GM12878 (cell line): Measurements from ENCODE around the gene LRP5. TPM values are rescaled to one million over a fixed set of nuclear protein-coding genes. Genes with fewer than 3 reads are reported as not detected.

Experiments
- ATAC-seq: fragments of 200-7000 bp; cut with Tn5 transposase; 3 replicates; pipeline ENCODE4 v1.9.1; 2020; ENCODE audit warnings: mild to moderate bottlenecking, moderate library complexity
- BruUV-seq: library from RNA; stranded (reverse); fragments of 400-500 nt; replicated peaks from 2 replicates; lab custom pipeline; 2021; lab: Mats Ljungman, UMichigan
- CTCF ChIA-PET: fragments of 300-600 bp; sonication (Branson Sonifier 250); formaldehyde crosslinking; extraction: SDS; loops from one replicate; lab custom pipeline; 2021; ENCODE audit warnings: inconsistent platforms; lab: Yijun Ruan, JAX
- POLR2A ChIA-PET: fragments of 350-600 bp; formaldehyde crosslinking; extraction: SDS; loops from one replicate; lab custom pipeline; 2021; ENCODE audit warnings: inconsistent platforms; lab: Charles Lee
- RAD21 ChIA-PET: fragments of 300-600 bp; sonication (Branson Sonifier 250); formaldehyde crosslinking; loops from one replicate; lab custom pipeline; 2023; ENCODE audit warnings: antibody characterized with exemption; ENCODE audit not compliant: unreplicated experiment; lab: Charles Lee
- SMC1A ChIA-PET: fragments of 300-600 bp; sonication (Branson Sonifier 250); formaldehyde crosslinking; loops from one replicate; lab custom pipeline; 2023; ENCODE audit not compliant: unreplicated experiment, uncharacterized antibody; lab: Charles Lee
- DNase-seq: peaks from one replicate; pipeline ENCODE4 v3.0.0-alpha.2; 2011; ENCODE audit warnings: low read depth, low spot score
- FAIRE-seq: peaks from 3 replicates; lab custom pipeline; 2011; peaks lifted over from hg19 to GRCh38; lab: Jason Lieb, UNC
- H2AFZ ChIP-seq: 2 replicates; pipeline ENCODE4 v1.6.0; 2011; ENCODE audit warnings: low read depth, low read length, control low read depth; ENCODE audit not compliant: control insufficient read depth
- H3K27ac ChIP-seq: 2 replicates; pipeline ENCODE4 v1.5.1; 2011; ENCODE audit warnings: control low read depth; ENCODE audit not compliant: control insufficient read depth, insufficient read depth
- H3K27me3 ChIP-seq, 2 experiments: replicated peaks in 1 of 2; 2 replicates each; pipeline versions ENCODE4 v1.6.0 to v1.6.1; 2011; ENCODE audit warnings: low read length in 1 of 2; ENCODE audit not compliant: control insufficient read depth in 2 of 2, insufficient read depth in 2 of 2
- H3K36me3 ChIP-seq, 2 experiments: 2 replicates each; pipeline ENCODE4 v1.5.1; 2011; ENCODE audit warnings: low read length in 1 of 2; ENCODE audit not compliant: control insufficient read depth in 2 of 2, insufficient read depth in 2 of 2
- H3K4me1 ChIP-seq: 2 replicates; pipeline ENCODE4 v1.6.1; 2011; ENCODE audit warnings: mild to moderate bottlenecking, low read length, moderate library complexity, mixed read lengths; ENCODE audit not compliant: control insufficient read depth, insufficient read depth
- H3K4me2 ChIP-seq: 2 replicates; pipeline ENCODE4 v1.6.0; 2011; ENCODE audit warnings: control low read depth; ENCODE audit not compliant: control insufficient read depth, insufficient read depth
- H3K4me3 ChIP-seq: fragments of 200-600 bp; sonication (generic); 2 replicates; pipeline ENCODE4 v1.5.1; 2016
- H3K79me2 ChIP-seq: 2 replicates; pipeline ENCODE4 v1.6.0; 2011; ENCODE audit warnings: low read length; ENCODE audit not compliant: control insufficient read depth, insufficient read depth
- H3K9ac ChIP-seq: 2 replicates; pipeline ENCODE4 v1.8.0; 2011; ENCODE audit warnings: low read length, control low read depth, mixed read lengths; ENCODE audit not compliant: control insufficient read depth, insufficient read depth
- H3K9me3 ChIP-seq: replicated peaks from 3 replicates; pipeline ENCODE4 v1.5.1; 2011; ENCODE audit warnings: mild to moderate bottlenecking, low read length; ENCODE audit not compliant: control insufficient read depth, insufficient read depth
- H4K20me1 ChIP-seq: 2 replicates; pipeline ENCODE4 v1.6.0; 2011; ENCODE audit not compliant: control insufficient read depth, insufficient read depth
- ATF3 ChIP-seq: IDR thresholded peaks from 2 replicates; pipeline ENCODE4 v1.6.1; 2011; ENCODE audit warnings: low read depth, mild to moderate bottlenecking, low read length, moderate library complexity, borderline replicate concordance; ENCODE audit errors: extremely low read depth
- E4F1 ChIP-seq: fragments of 450-650 bp; IDR thresholded peaks from 2 replicates; pipeline ENCODE4 v1.6.1; 2018; ENCODE audit warnings: borderline replicate concordance, mild to moderate bottlenecking; ENCODE audit not compliant: partially characterized antibody
- EED ChIP-seq: sonication (generic); IDR thresholded peaks from 2 replicates; pipeline ENCODE4 v1.6.1; 2016; ENCODE audit warnings: antibody characterized with exemption, low read depth
- EGR1 ChIP-seq, 2 experiments: IDR thresholded peaks; 1 replicate in 1 of 2; 2 replicates in 1 of 2; pipeline ENCODE4 v1.6.1; 2011 to 2012; ENCODE audit warnings: low read depth in 2 of 2, low read length in 2 of 2, borderline replicate concordance in 1 of 2, mild to moderate bottlenecking in 1 of 2, moderate library complexity in 1 of 2
- ESRRA ChIP-seq: IDR thresholded peaks from 2 replicates; pipeline ENCODE4 v1.6.1; 2012; ENCODE audit warnings: mild to moderate bottlenecking, low read length, improper control_type of control experiment
- MTA2 ChIP-seq: fragments of 450-650 bp; IDR thresholded peaks from 2 replicates; pipeline ENCODE4 v1.6.1; 2016; ENCODE audit warnings: low read depth, mild to moderate bottlenecking, moderate library complexity
- MTA3 ChIP-seq: IDR thresholded peaks from 2 replicates; pipeline ENCODE4 v1.6.1; 2012; ENCODE audit warnings: low read length, inconsistent platforms, borderline replicate concordance
- NFYA ChIP-seq: IDR thresholded peaks from 2 replicates; pipeline ENCODE4 v1.6.1; 2011; ENCODE audit warnings: low read depth, mild to moderate bottlenecking, low read length, improper control_type of control experiment, borderline replicate concordance
- NFYB ChIP-seq: IDR thresholded peaks from 2 replicates; pipeline ENCODE4 v1.6.1; 2011; ENCODE audit warnings: low read depth, mild to moderate bottlenecking, low read length, improper control_type of control experiment, moderate library complexity; ENCODE audit not compliant: insufficient read depth
- PAX8 ChIP-seq: fragments of 450-650 bp; IDR thresholded peaks from 2 replicates; pipeline ENCODE4 v1.6.1; 2017; ENCODE audit warnings: mild to moderate bottlenecking, moderate library complexity
- PML ChIP-seq: IDR thresholded peaks from 2 replicates; pipeline ENCODE4 v1.6.1; 2012; ENCODE audit warnings: low read length, inconsistent platforms
- SRF ChIP-seq, 2 experiments: IDR thresholded peaks; 2 replicates each; pipeline ENCODE4 v1.6.1; 2011; ENCODE audit warnings: low read depth in 2 of 2, low read length in 2 of 2, mild to moderate bottlenecking in 1 of 2, moderate library complexity in 1 of 2
- TBL1XR1 ChIP-seq: IDR thresholded peaks from 2 replicates; pipeline ENCODE4 v1.6.1; 2012; ENCODE audit warnings: low read depth, low read length, improper control_type of control experiment
- WRNIP1 ChIP-seq: IDR thresholded peaks from 2 replicates; pipeline ENCODE4 v1.6.1; 2011; ENCODE audit warnings: low read depth, low read length, improper control_type of control experiment, borderline replicate concordance
- ZBED1 ChIP-seq: IDR thresholded peaks from 2 replicates; pipeline ENCODE4 v1.6.1; 2016; ENCODE audit warnings: borderline replicate concordance
- ZNF622 ChIP-seq: fragments of 450-650 bp; IDR thresholded peaks from 2 replicates; pipeline ENCODE4 v1.6.1; 2017; ENCODE audit warnings: mild to moderate bottlenecking, inconsistent platforms
- WGBS: methylation state at CpG from one replicate; pipeline ENCODE4 v1.1.6; 2016; ENCODE audit warnings: low lambda C conversion rate; ENCODE audit not compliant: insufficient replicate concordance, insufficient coverage; ENCODE audit errors: missing lambda C conversion rate; 5-methylcytosine and 5-hydroxymethylcytosine counted together
- in situ Hi-C: fragments of 300-500 bp; cut with MboI; formaldehyde crosslinking; loops from 9 replicates; pipeline ENCODE4 v1.14.3; 2018; ENCODE audit warnings: mixed read lengths
- intact Hi-C: fragments of 100-400 bp; cut with micrococcal nuclease; formaldehyde crosslinking; loops from one replicate; pipeline ENCODE4 v1.14.2; 2022; ENCODE audit not compliant: unreplicated experiment
- polyA plus RNA-seq, 11 experiments: library from polyadenylated mRNA; depleted of rRNA in 4 of 11; unstranded in 6 of 11; stranded (reverse) in 5 of 11; fragments of >200 nt; fragmentation: Nextera tagmentation in 4 of 11; fragmentation: Illumina TruSeq in 1 of 11; extraction: Ambion mirVana in 4 of 11; extraction: Trizol in 1 of 11; gene quantifications; 1 replicate in 1 of 11; 2 replicates in 10 of 11; pipeline versions ENCODE4 v1.2.1 to v1.2.3, GENCODE V29; 2011 to 2016; ENCODE audit warnings: inconsistent platforms in 2 of 11, missing spikeins in 2 of 11, low read depth in 1 of 11
- total RNA-seq, 4 experiments: library from RNA; depleted of rRNA in 3 of 4; stranded (reverse); fragments of >200 nt in 3 of 4; fragmentation: Illumina TruSeq in 1 of 4; extraction: Trizol in 1 of 4; gene quantifications; 2 replicates each; pipeline versions ENCODE4 v1.2.1 to v1.2.3, GENCODE V29; 2013 to 2021

The LRP5 gene
- total and polyA plus RNA-seq, 10 of the 15 experiments (the other 5 are each of a cell fraction or from before 2014, with no cell fraction given), result 0.37 to 34.0 (median 6.6) TPM

GRCh38 chr11:68386331-68386978 is 74.1 kb downstream of the LRP5 start:
- TF ChIP-seq EED, result no peak
- TF ChIP-seq ATF3, result no peak
- TF ChIP-seq MTA3, result no peak
- no peak for TF ChIP-seq PAX8
- TF ChIP-seq NFYA, result no peak
- no peak for TF ChIP-seq ZBED1
- no peak for TF ChIP-seq ZNF622
- no peak for TF ChIP-seq E4F1
- TF ChIP-seq WRNIP1, result no peak
- no peak for TF ChIP-seq NFYB
- no peak for TF ChIP-seq PML
- no peak for TF ChIP-seq MTA2
- TF ChIP-seq ESRRA, result no peak
- no peak for TF ChIP-seq TBL1XR1
- no peak for TF ChIP-seq SRF (IDR thresholded peaks at IDR 0.05; ENCODE audit: low read depth in 2 of 2, low read length in 2 of 2)
- no peak for TF ChIP-seq EGR1 (IDR thresholded peaks at IDR 0.05; ENCODE audit: borderline replicate concordance in 1 of 2, low read depth in 2 of 2, low read length in 2 of 2)
- intact Hi-C loops, result no loop called here

More at GRCh38 chr11:68386331-68386978, 74.1 kb downstream of the LRP5 start:
- Histone ChIP-seq H3K9me3 (no peaks in the 10 kb centered on the region), H3K4me2 (no peak overlapping the region), H3K79me2 (no peaks in the 10 kb centered on the region), H3K4me3 (no peak overlapping the region), H3K36me3 (peaks cover 4 to 9% of the 10 kb centered on the region in 2 experiments; a peak in 3 of 4 replicates), H3K27ac (no peak overlapping the region), H4K20me1 (no peaks in the 10 kb centered on the region), H3K4me1 (peaks cover 9% of the 10 kb centered on the region), H3K9ac (no peak overlapping the region), H2AFZ (no peak overlapping the region), H3K27me3 (no peaks in the 10 kb centered on the region)
- 90% methylated on average over 37 of the region's 52 CpGs for WGBS
- in situ Hi-C loops, result no loop called here
- no TSS peak for BruUV-seq
- no peak for FAIRE-seq
- DNase-seq, result no peak
- ChIA-PET POLR2A (no interaction called here), RAD21 (interaction anchor here (1.9 kb wide), 1 partner anchor 90 kb away, joined by 6 read pairs; no protein-coding TSS in a partner anchor), CTCF (no interaction called here), SMC1A (no interaction called here)
- ATAC-seq, result no peak
